Measurements from ENCODE around the gene LPCAT1. TPM values are rescaled to one million over a fixed set of nuclear protein-coding genes. Genes with fewer than 3 reads are reported as not detected.

Gene LPCAT1
- total RNA-seq, 1 experiment from 2014 or later: 75.0 TPM

DNA sequence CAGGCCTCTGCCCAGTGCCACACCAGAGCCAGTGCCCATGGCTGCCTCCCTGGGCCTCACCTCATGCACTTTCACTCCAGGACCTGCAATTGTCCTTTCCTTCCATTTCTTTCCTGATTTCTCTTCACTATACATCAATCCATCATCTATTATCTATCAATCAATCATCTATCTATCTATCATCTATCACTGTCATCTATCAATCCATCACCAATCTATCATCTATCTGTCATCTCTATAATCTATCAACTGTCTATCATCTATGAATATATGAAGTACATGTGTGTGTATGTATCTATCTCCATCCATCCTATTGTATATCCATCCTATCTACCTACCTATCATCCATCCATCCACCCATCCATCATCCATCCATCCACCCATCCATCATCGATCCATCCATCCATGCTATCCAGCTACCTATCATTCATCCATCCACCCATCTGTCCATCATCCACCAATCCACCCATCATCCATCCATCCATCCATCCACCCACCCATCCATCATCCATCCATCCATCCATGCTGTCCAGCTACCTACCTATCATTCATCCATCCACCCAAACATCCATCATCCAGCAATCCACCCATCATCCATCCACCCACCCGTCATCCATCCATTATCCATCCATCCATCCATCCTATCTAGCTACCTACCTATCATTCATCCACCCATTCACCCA is 105.4 kb downstream of the LPCAT1 start:
- ChIA-PET RAD21 (ENCODE audit: low non-redundant PET in 1 of 2, low total read pairs in 2 of 2, uncharacterized antibody in 2 of 2, unreplicated experiment in 2 of 2) (no interaction called here), CTCF (no interaction called here), POLR2A (no interaction called here)
- Histone ChIP-seq H3K36me3 (ENCODE audit: control insufficient read depth in 1 of 2, insufficient read depth in 2 of 2, low read length in 2 of 2) (no peaks in the 10 kb centered on the region), H3K9me3 (ENCODE audit: control insufficient read depth in 1 of 2, insufficient read depth in 1 of 2, low read depth in 1 of 2, low read length in 2 of 2) (no peaks in the 10 kb centered on the region), H3K27me3 (ENCODE audit: insufficient read depth, low read length) (no peaks in the 10 kb centered on the region), H3K9me2 (ENCODE audit: insufficient read depth) (no peaks in the 10 kb centered on the region), H3K27ac (ENCODE audit: low read depth, low read length) (no peak overlapping the region), H3K4me2 (ENCODE audit: low read length) (no peak overlapping the region), H2AFZ (ENCODE audit: low read depth, low read length, poor library complexity, severe bottlenecking) (no peak overlapping the region), H4K20me1 (ENCODE audit: insufficient read depth) (no peaks in the 10 kb centered on the region), H3K4me1 (ENCODE audit: control insufficient read depth in 1 of 2, insufficient read depth in 2 of 2, low read length in 2 of 2) (no peaks in the 10 kb centered on the region), H3K79me2 (ENCODE audit: insufficient read depth, low read length) (no peaks in the 10 kb centered on the region), H3K4me3 (replicated peaks in 1 of 2; ENCODE audit: low read depth in 1 of 2, low read length in 2 of 2) (no peak overlapping the region), H3K9ac (ENCODE audit: low read length) (no peak overlapping the region)
- TF ChIP-seq ZNF274 (IDR thresholded peaks at IDR 0.05; ENCODE audit: low read depth, low read length) (no peak), SP1 (IDR thresholded peaks at IDR 0.05; ENCODE audit: low read depth) (no peak)
- no TSS peak for BruUV-seq (replicated peaks)
- ATAC-seq (no peak), DNase-seq (ENCODE audit: low read depth, low spot score) (no peak)
- intact Hi-C loops (cut with micrococcal nuclease): no loop called here

DNA sequence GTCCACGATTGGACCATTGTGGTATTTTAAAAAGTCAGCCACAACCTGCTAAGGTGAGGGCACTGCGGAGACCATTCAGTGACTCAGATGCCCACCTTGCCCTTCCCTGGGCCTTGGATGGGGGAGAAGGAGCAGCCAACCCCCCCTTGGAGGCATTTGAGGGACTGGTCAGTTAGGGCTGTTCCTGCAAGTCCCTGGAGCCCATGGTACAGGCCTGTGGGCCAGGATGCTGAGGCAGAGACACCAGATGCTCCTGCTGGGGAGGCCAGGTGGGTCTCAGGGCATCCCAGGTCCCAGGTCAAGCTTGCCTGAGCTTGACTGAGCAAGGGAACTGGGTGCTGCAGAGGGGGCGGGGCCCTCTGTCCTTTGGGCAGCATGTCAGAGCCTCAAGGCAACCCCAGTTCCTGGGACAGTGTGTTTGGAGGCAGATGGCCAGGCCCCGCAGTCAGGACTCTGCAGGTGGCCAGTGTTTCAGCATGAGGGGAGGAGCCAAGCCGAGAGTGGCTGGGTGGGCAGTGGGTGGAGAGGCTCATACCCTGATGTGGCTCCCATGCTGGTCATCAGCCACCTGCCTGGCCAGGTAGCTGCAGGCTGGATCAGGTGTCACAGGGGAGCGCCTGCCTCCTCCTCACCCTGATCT is 106.1 kb downstream of the LPCAT1 start:
- TF ChIP-seq FOSL1 (IDR thresholded peaks at IDR 0.05; ENCODE audit: low read depth) (no peak), POLR2A (IDR thresholded peaks at IDR 0.05; ENCODE audit: borderline replicate concordance, extremely low read depth, insufficient read depth, insufficient read length) (no peak), EZH2 (IDR thresholded peaks at IDR 0.05) (no peak), CBX3 (IDR thresholded peaks at IDR 0.05; ENCODE audit: low read depth) (no peak), TCF7L2 (IDR thresholded peaks at IDR 0.05; ENCODE audit: borderline replicate concordance, extremely low read depth, insufficient read depth, insufficient read length) (no peak), SRF (IDR thresholded peaks at IDR 0.05; ENCODE audit: low read depth) (no peak), ELF1 (IDR thresholded peaks at IDR 0.05; ENCODE audit: borderline replicate concordance, low read depth) (no peak), SP1 (IDR thresholded peaks at IDR 0.05; ENCODE audit: low read depth) (no peak), JUND (IDR thresholded peaks at IDR 0.05) (no peak), RAD21 (IDR thresholded peaks at IDR 0.05; ENCODE audit: low read depth) (no peak), YY1 (IDR thresholded peaks at IDR 0.05; ENCODE audit: extremely low read depth, insufficient replicate concordance, low read depth, low read length) (no peak)
- TF ChIP-seq, protein P1, sequence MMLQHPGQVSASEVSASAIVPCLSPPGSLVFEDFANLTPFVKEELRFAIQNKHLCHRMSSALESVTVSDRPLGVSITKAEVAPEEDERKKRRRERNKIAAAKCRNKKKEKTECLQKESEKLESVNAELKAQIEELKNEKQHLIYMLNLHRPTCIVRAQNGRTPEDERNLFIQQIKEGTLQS (IDR thresholded peaks at IDR 0.05): no peak
- TF ChIP-seq, protein P2, sequence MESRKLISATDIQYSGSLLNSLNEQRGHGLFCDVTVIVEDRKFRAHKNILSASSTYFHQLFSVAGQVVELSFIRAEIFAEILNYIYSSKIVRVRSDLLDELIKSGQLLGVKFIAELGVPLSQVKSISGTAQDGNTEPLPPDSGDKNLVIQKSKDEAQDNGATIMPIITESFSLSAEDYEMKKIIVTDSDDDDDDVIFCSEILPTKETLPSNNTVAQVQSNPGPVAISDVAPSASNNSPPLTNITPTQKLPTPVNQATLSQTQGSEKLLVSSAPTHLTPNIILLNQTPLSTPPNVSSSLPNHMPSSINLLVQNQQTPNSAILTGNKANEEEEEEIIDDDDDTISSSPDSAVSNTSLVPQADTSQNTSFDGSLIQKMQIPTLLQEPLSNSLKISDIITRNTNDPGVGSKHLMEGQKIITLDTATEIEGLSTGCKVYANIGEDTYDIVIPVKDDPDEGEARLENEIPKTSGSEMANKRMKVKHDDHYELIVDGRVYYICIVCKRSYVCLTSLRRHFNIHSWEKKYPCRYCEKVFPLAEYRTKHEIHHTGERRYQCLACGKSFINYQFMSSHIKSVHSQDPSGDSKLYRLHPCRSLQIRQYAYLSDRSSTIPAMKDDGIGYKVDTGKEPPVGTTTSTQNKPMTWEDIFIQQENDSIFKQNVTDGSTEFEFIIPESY (IDR thresholded peaks at IDR 0.05; ENCODE audit: extremely low read depth, insufficient replicate concordance, low read length): no peak
- TF ChIP-seq, protein P3, sequence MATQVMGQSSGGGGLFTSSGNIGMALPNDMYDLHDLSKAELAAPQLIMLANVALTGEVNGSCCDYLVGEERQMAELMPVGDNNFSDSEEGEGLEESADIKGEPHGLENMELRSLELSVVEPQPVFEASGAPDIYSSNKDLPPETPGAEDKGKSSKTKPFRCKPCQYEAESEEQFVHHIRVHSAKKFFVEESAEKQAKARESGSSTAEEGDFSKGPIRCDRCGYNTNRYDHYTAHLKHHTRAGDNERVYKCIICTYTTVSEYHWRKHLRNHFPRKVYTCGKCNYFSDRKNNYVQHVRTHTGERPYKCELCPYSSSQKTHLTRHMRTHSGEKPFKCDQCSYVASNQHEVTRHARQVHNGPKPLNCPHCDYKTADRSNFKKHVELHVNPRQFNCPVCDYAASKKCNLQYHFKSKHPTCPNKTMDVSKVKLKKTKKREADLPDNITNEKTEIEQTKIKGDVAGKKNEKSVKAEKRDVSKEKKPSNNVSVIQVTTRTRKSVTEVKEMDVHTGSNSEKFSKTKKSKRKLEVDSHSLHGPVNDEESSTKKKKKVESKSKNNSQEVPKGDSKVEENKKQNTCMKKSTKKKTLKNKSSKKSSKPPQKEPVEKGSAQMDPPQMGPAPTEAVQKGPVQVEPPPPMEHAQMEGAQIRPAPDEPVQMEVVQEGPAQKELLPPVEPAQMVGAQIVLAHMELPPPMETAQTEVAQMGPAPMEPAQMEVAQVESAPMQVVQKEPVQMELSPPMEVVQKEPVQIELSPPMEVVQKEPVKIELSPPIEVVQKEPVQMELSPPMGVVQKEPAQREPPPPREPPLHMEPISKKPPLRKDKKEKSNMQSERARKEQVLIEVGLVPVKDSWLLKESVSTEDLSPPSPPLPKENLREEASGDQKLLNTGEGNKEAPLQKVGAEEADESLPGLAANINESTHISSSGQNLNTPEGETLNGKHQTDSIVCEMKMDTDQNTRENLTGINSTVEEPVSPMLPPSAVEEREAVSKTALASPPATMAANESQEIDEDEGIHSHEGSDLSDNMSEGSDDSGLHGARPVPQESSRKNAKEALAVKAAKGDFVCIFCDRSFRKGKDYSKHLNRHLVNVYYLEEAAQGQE (IDR thresholded peaks at IDR 0.05; ENCODE audit: low read depth): no peak
- H3K4me3 ChIP-seq (replicated peaks in 1 of 2; ENCODE audit: low read depth in 1 of 2, low read length in 2 of 2): no peak overlapping the region
- no peaks in the 10 kb centered on the region for H3K79me2 ChIP-seq (ENCODE audit: insufficient read depth, low read length)
- no peak overlapping the region for H3K9ac ChIP-seq (ENCODE audit: low read length)
- no peaks in the 10 kb centered on the region for H3K9me3 ChIP-seq (ENCODE audit: control insufficient read depth in 1 of 2, insufficient read depth in 1 of 2, low read depth in 1 of 2, low read length in 2 of 2)
- H3K27ac ChIP-seq (ENCODE audit: low read depth, low read length): no peak overlapping the region
- no peak overlapping the region for H3K4me2 ChIP-seq (ENCODE audit: low read length)
- ChIA-PET CTCF (no interaction called here), POLR2A (no interaction called here), RAD21 (ENCODE audit: low non-redundant PET in 1 of 2, low total read pairs in 2 of 2, uncharacterized antibody in 2 of 2, unreplicated experiment in 2 of 2) (no interaction called here)
- DNase-seq (ENCODE audit: low read depth, low spot score) (no peak), ATAC-seq (no peak)
- intact Hi-C loops (cut with micrococcal nuclease): no loop called here
- H4K20me1 ChIP-seq (ENCODE audit: insufficient read depth): no peaks in the 10 kb centered on the region
- H3K9me2 ChIP-seq (ENCODE audit: insufficient read depth): no peaks in the 10 kb centered on the region
- no peaks in the 10 kb centered on the region for H3K27me3 ChIP-seq (ENCODE audit: insufficient read depth, low read length)
- H2AFZ ChIP-seq (ENCODE audit: low read depth, low read length, poor library complexity, severe bottlenecking): no peak overlapping the region
- H3K4me1 ChIP-seq (ENCODE audit: control insufficient read depth in 1 of 2, insufficient read depth in 2 of 2, low read length in 2 of 2): no peaks in the 10 kb centered on the region
- no peaks in the 10 kb centered on the region for H3K36me3 ChIP-seq (ENCODE audit: control insufficient read depth in 1 of 2, insufficient read depth in 2 of 2, low read length in 2 of 2)
- BruUV-seq (replicated peaks): no TSS peak

Data from HCT116 (cell line).